ENCODE measurements around the gene CDKN1A.

The CDKN1A gene

DNA sequence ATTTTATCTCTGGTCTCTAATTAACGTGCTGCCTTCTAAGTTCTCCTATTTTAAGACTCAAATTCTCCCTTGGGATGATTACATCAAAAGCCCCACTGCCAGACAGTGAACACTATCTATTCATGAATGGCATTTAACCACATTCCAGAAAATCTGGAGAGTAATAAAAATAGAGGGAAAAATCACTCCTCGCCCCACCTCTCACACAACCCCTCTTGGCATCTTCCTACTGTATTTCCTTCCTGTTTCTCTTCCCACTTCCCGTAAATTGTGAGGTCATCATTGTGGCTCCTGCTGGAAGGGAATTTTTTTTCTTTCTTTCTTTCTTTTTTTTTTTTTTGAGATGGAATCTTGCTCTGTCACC, 50.6 kb downstream of the CDKN1A start:
- H3K4me2 ChIP-seq = no peak overlapping the region

DNA sequence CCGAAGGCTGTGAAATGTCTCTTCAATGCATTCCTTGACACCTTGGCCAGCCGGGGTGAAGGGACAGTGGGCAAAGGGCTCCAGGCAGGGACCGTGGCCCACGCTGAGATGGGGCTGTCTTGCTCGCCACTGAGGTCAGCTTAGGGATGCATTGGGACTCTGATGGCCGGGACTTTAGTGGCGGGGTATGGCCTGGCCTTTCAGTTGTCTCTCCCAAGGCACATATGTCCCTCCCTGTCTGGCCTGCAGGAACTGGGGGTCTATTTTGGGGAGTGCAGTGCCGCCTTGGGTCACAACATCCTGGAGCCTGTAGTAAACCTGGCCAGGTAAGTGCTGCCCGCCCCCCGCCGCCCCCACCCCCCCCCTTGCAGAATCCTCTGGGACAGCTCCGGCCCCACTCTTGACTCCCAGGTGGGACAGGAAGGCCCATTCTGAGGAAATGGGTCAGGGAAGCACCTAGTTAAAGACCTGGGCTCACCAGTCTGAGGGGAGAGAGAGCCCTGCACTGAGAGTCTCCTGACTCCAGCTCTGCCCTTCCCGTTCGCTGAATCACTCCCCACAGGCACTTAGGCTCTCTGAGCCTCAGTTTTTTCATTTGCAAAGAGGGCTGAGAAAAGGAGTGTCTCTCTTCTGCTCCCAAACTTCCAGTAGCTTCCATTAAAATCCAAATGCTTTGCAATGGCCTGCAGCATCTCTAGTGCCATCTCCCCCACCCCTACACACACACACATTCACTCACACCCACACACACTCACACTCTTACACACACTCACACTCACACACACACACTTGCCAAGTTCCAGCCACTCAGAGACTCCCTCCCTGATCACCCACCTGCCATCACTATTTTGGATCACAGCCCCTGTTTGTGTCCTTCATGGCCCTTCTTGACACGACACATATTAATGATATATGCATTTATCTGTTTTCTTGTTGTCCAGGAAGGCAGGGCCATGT, 52.2 kb downstream of the CDKN1A start:
- Histone ChIP-seq H3K4me1 (ENCODE audit: low read depth, poor library complexity, severe bottlenecking) (peaks cover 7% of the 10 kb centered on the region), H4K20me1 (ENCODE audit: insufficient read depth) (no peaks in the 10 kb centered on the region), H2AFZ (ENCODE audit: low read depth) (no peak overlapping the region), H3K79me2 (ENCODE audit: insufficient read depth, low read depth) (no peaks in the 10 kb centered on the region), H3K9ac (no peak overlapping the region), H3K4me3 (IDR thresholded peaks at IDR 0.05; ENCODE audit: insufficient read depth, low read depth, low read length) (no peak overlapping the region), H3K27me3 (ENCODE audit: insufficient read depth, low read depth) (no peaks in the 10 kb centered on the region), H3K4me2 (no peak overlapping the region), H3K36me3 (ENCODE audit: insufficient read depth) (no peaks in the 10 kb centered on the region), H3K27ac (no peak overlapping the region)
- TF ChIP-seq, protein P1, sequence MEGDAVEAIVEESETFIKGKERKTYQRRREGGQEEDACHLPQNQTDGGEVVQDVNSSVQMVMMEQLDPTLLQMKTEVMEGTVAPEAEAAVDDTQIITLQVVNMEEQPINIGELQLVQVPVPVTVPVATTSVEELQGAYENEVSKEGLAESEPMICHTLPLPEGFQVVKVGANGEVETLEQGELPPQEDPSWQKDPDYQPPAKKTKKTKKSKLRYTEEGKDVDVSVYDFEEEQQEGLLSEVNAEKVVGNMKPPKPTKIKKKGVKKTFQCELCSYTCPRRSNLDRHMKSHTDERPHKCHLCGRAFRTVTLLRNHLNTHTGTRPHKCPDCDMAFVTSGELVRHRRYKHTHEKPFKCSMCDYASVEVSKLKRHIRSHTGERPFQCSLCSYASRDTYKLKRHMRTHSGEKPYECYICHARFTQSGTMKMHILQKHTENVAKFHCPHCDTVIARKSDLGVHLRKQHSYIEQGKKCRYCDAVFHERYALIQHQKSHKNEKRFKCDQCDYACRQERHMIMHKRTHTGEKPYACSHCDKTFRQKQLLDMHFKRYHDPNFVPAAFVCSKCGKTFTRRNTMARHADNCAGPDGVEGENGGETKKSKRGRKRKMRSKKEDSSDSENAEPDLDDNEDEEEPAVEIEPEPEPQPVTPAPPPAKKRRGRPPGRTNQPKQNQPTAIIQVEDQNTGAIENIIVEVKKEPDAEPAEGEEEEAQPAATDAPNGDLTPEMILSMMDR (conservative IDR thresholded peaks at IDR 0.05; ENCODE audit: low read depth, low read length) = no peak

More for the DNA sequence above, 50.6 kb downstream of the CDKN1A start:
- no peak overlapping the region for H3K9ac ChIP-seq
- TF ChIP-seq, protein P1 (conservative IDR thresholded peaks at IDR 0.05; ENCODE audit: low read depth, low read length) = no peak
- H4K20me1 ChIP-seq (ENCODE audit: insufficient read depth) = no peaks in the 10 kb centered on the region
- H3K79me2 ChIP-seq (ENCODE audit: insufficient read depth, low read depth) = no peaks in the 10 kb centered on the region
- no peaks in the 10 kb centered on the region for H3K27me3 ChIP-seq (ENCODE audit: insufficient read depth, low read depth)
- H3K36me3 ChIP-seq (ENCODE audit: insufficient read depth) = no peaks in the 10 kb centered on the region
- peaks cover 7% of the 10 kb centered on the region for H3K4me1 ChIP-seq (ENCODE audit: low read depth, poor library complexity, severe bottlenecking)
- H3K27ac ChIP-seq = no peak overlapping the region
- no peak overlapping the region for H3K4me3 ChIP-seq (IDR thresholded peaks at IDR 0.05; ENCODE audit: insufficient read depth, low read depth, low read length)
- no peak overlapping the region for H2AFZ ChIP-seq (ENCODE audit: low read depth)

DNA sequence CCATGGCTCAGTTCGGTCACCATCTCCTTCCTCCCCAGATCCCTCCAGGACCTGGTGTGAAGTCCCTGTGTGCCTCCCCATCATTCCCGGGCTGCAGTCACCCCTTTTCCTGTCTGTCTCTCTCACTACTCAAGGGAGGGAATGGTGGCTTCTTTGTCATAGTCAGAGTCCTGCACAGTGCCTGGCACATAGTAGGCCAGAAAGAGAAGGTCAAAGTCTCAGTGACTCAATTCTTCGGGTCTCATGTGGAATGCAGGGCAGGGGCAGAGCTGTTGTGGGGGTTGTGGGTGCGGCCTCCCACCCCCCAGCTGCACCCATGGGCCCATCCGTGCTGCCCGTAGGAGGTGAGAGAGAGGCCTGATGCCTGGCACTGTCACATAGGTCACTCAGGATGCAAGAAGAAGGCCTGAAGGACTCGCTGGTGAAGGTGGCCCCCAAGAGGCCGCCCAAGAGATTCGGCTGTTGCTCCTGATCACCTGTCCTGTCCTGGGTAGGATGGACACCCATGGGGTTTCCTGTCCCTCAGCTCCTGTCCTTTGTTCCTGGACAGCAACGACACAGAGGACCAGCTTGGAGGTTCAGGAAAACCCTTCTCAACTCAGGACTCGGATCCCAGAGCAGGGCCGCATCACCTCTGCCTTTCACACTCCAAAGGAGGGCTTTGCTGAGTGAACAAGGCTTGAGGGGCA, 53.3 kb downstream of the CDKN1A start:
- Histone ChIP-seq H3K9ac (no peak overlapping the region), H3K79me2 (ENCODE audit: insufficient read depth, low read depth) (no peaks in the 10 kb centered on the region), H3K4me2 (no peak overlapping the region), H3K27ac (no peak overlapping the region), H4K20me1 (ENCODE audit: insufficient read depth) (no peaks in the 10 kb centered on the region), H2AFZ (ENCODE audit: low read depth) (no peak overlapping the region), H3K36me3 (ENCODE audit: insufficient read depth) (no peaks in the 10 kb centered on the region), H3K4me3 (IDR thresholded peaks at IDR 0.05; ENCODE audit: insufficient read depth, low read depth, low read length) (no peak overlapping the region), H3K4me1 (ENCODE audit: low read depth, poor library complexity, severe bottlenecking) (peaks cover 7% of the 10 kb centered on the region), H3K27me3 (ENCODE audit: insufficient read depth, low read depth) (no peaks in the 10 kb centered on the region)
- TF ChIP-seq, protein P1 (conservative IDR thresholded peaks at IDR 0.05; ENCODE audit: low read depth, low read length) = no peak

DNA sequence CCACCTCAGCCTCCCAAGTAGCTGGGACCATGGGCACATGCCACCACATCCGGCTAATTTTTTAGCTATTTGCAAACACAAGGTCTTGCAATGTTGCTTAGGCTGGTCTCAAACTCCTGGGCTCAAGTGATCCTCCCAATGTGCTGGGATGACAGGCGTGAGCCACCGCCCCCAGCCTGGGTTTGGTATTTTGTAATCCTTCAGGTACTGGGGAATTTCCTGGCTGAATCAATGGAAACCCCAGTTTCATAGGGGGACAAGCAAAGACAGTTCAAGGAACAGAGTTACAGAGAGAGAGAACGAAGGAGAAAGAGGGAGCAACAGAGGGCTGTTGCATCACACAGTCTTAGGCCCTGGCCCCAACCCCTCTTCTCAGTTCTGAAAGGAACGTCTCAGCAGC, 54.8 kb downstream of the CDKN1A start:
- Histone ChIP-seq H3K4me2 (no peak overlapping the region), H3K27me3 (ENCODE audit: insufficient read depth, low read depth) (no peaks in the 10 kb centered on the region), H3K9ac (no peak overlapping the region)

More for the DNA sequence above, 54.8 kb downstream of the CDKN1A start:
- H4K20me1 ChIP-seq (ENCODE audit: insufficient read depth) = no peaks in the 10 kb centered on the region
- H3K79me2 ChIP-seq (ENCODE audit: insufficient read depth, low read depth) = no peaks in the 10 kb centered on the region
- H3K27ac ChIP-seq = no peak overlapping the region
- no peak overlapping the region for H3K4me3 ChIP-seq (IDR thresholded peaks at IDR 0.05; ENCODE audit: insufficient read depth, low read depth, low read length)
- TF ChIP-seq, protein P1 (conservative IDR thresholded peaks at IDR 0.05; ENCODE audit: low read depth, low read length) = no peak
- H3K36me3 ChIP-seq (ENCODE audit: insufficient read depth) = no peaks in the 10 kb centered on the region
- no peak overlapping the region for H2AFZ ChIP-seq (ENCODE audit: low read depth)
- H3K4me1 ChIP-seq (ENCODE audit: low read depth, poor library complexity, severe bottlenecking) = no peaks in the 10 kb centered on the region
